Astrocyte of the cerebellum (primary cell): ENCODE measurements around the gene LRRK1.

ENCODE experiments used
- DNase-seq: peaks from one replicate; pipeline ENCODE4 v3.0.0-alpha.2; 2011; ENCODE audit warnings: low read depth
- H3K4me3 ChIP-seq: 2 replicates; pipeline ENCODE4 v1.5.1; 2011; ENCODE audit warnings: mild to moderate bottlenecking, low read depth, low read length, moderate library complexity
- CTCF ChIP-seq: IDR thresholded peaks from 2 replicates; pipeline ENCODE4 v1.5.1; 2012; ENCODE audit warnings: low read length, low read depth, moderate library complexity, mild to moderate bottlenecking; ENCODE audit errors: missing control alignments
- in situ Hi-C: cut with HindIII; loops from 2 replicates; pipeline ENCODE4 v1.10.0; 2017; ENCODE audit warnings: low sequenced_read_pairs

Gene LRRK1

DNA sequence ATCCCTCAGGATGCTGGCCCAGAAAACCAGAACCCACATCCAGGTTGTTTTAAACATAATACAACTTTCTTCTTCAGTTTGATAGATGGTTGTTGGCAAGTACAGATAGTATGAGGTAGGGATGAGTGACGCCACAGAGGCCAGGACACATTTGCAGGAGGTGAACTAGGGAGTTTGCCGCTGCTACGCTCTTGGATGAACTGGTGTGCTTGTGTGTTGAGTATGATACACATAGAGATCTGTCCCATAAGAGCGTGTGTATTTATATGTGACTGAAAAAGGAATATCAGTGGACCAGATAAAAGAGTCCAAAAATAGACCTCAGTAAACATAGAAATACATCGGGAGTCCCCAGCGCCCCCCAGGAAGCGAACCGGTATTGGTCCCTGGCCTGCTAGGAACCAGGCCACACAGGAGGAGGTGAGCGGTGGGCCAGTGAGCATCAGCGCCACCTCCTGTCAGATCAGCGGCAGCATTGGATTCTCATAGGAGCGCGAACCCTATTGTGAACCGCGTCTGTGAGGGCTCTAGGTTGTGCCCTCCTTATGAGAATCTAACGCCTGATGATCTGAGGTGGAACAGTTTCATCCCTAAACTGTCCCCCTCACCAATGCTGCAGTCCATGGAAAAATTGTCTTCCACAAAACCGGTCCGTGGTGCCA lies 98.1 kb downstream of the LRRK1 start:
- in situ Hi-C loops = no loop called here
- no peak overlapping the region for H3K4me3 ChIP-seq
- DNase-seq = no peak
- no peak for TF ChIP-seq CTCF

GRCh38 chr15:101018016-101018415 lies 98.9 kb downstream of the LRRK1 start:
- H3K4me3 ChIP-seq = no peak overlapping the region
- no peak for DNase-seq
- TF ChIP-seq CTCF = no peak
- in situ Hi-C loops = no loop called here

DNA sequence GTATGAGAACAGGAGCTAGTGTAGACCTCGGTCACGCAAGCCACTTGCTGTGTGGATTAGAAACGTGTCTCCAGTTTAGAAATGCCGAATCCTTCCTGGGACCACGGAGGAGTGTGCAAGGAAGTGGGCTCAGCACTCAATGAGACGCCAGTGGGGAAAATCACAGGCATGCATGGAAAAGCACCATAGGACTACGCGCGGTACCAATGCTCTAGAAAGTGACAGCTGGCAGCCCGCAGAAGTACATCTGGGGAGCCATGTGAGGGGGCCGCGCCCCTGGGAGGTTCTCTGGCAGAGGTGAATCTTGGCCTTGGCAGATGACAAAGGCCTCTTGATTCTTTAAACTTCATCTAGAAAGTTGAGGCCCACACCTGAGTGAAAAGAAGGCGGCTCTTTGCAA lies 99.3 kb downstream of the LRRK1 start:
- H3K4me3 ChIP-seq = no peak overlapping the region
- no peak for DNase-seq
- in situ Hi-C loops = no loop called here
- TF ChIP-seq CTCF = no peak

DNA sequence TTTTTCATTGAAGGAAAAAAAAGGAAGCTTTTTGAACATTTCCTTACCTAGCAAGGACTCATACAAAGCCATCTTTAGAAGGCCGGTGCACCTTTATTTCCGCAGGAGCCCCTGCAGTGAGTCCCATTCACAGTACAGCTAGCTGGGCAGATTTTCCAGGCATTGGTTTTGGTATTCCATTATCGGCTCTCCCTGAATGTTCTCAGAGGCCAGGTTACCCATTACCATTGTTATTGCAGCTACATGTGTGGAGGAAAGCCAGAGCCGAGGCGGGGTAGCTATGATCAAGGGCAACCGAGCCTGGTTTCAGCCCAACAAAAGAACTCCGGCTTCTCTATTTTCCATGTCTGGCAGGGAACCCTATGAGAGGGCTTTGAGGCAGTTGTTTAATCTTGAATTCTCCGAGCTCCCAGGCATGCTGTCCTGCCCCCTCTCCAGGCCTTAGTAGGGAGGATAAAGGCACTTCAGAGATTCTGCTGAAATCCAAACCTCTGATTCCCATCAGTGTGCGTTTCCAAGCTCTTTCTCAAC lies 100.3 kb downstream of the LRRK1 start:
- no peak for DNase-seq
- H3K4me3 ChIP-seq = no peak overlapping the region
- no peak for TF ChIP-seq CTCF
- in situ Hi-C loops = no loop called here

GRCh38 chr15:101020451-101020850 lies 101.3 kb downstream of the LRRK1 start:
- in situ Hi-C loops = no loop called here
- no peak for TF ChIP-seq CTCF
- no peak for DNase-seq
- no peak overlapping the region for H3K4me3 ChIP-seq

GRCh38 chr15:101020945-101021344 lies 101.8 kb downstream of the LRRK1 start:
- in situ Hi-C loops = no loop called here
- H3K4me3 ChIP-seq = no peak overlapping the region
- no peak for TF ChIP-seq CTCF
- DNase-seq = no peak

DNA sequence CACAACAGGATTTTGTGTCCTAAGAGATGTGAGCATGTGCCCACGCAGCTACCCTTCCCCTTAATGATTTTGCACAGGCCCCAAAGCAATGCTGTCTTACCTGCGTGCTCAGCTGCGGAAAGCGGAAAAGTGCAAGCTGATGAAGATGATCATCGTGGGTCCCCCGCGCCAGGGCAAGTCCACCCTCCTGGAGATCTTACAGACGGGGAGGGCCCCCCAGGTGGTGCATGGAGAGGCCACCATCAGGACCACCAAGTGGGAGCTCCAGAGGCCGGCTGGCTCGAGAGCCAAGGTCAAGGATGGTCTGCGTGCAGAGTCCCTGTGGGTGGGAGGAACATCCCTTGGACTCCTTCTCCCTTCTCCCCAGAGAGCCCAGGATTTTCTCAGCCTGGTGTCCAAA lies 103.1 kb downstream of the LRRK1 start:
- no peak for DNase-seq
- H3K4me3 ChIP-seq = no peak overlapping the region
- in situ Hi-C loops = no loop called here
- TF ChIP-seq CTCF = no peak
